ENCODE data around the gene TDRD12. TPM values are rescaled to one million over a fixed set of nuclear protein-coding genes. Genes with fewer than 3 reads are reported as not detected.

The TDRD12 gene
- total RNA-seq, 1 experiment from 2014 or later = 1.3 TPM

GRCh38 chr19:32862173-32862572 lies 142.6 kb downstream of the TDRD12 start:
- CTCF ChIA-PET = no interaction called here

More at GRCh38 chr19:32862173-32862572, 142.6 kb downstream of the TDRD12 start:
- no peak overlapping the region for H3K4me3 Mint-ChIP-seq
- no peaks in the 10 kb centered on the region for H3K9me3 Mint-ChIP-seq
- ATAC-seq = no peak
- TF ChIP-seq GRHL2 (CRISPR knock-in tag; IDR thresholded peaks at IDR 0.05; ENCODE audit: insufficient replicate concordance, severe bottlenecking) (no peak), ZNF416 (CRISPR knock-in tag; IDR thresholded peaks at IDR 0.05) (no peak), SOX15 (CRISPR knock-in tag; IDR thresholded peaks at IDR 0.05) (no peak), KAT7 (CRISPR knock-in tag; IDR thresholded peaks at IDR 0.05; ENCODE audit: borderline replicate concordance) (no peak), JAZF1 (CRISPR knock-in tag; IDR thresholded peaks at IDR 0.05) (no peak), ZSCAN18 (CRISPR knock-in tag; IDR thresholded peaks at IDR 0.05) (no peak), ZBTB21 (CRISPR knock-in tag; IDR thresholded peaks at IDR 0.05; ENCODE audit: borderline replicate concordance) (no peak), ZNF423 (CRISPR knock-in tag; IDR thresholded peaks at IDR 0.05) (no peak), GTF2I (CRISPR knock-in tag; conservative IDR thresholded peaks at IDR 0.05) (no peak), NR3C1 (CRISPR knock-in tag; conservative IDR thresholded peaks at IDR 0.05; ENCODE audit: low read depth) (no peak), ERG (CRISPR knock-in tag; IDR thresholded peaks at IDR 0.05) (no peak), ARID4B (CRISPR knock-in tag; IDR thresholded peaks at IDR 0.05; ENCODE audit: borderline replicate concordance) (no peak), JUN (CRISPR knock-in tag; IDR thresholded peaks at IDR 0.05) (no peak), RORB (CRISPR knock-in tag; IDR thresholded peaks at IDR 0.05) (no peak)
- TF ChIP-seq, protein P1, sequence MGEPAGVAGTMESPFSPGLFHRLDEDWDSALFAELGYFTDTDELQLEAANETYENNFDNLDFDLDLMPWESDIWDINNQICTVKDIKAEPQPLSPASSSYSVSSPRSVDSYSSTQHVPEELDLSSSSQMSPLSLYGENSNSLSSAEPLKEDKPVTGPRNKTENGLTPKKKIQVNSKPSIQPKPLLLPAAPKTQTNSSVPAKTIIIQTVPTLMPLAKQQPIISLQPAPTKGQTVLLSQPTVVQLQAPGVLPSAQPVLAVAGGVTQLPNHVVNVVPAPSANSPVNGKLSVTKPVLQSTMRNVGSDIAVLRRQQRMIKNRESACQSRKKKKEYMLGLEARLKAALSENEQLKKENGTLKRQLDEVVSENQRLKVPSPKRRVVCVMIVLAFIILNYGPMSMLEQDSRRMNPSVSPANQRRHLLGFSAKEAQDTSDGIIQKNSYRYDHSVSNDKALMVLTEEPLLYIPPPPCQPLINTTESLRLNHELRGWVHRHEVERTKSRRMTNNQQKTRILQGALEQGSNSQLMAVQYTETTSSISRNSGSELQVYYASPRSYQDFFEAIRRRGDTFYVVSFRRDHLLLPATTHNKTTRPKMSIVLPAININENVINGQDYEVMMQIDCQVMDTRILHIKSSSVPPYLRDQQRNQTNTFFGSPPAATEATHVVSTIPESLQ (CRISPR knock-in tag; IDR thresholded peaks at IDR 0.05) = no peak
- TF ChIP-seq, protein P2, sequence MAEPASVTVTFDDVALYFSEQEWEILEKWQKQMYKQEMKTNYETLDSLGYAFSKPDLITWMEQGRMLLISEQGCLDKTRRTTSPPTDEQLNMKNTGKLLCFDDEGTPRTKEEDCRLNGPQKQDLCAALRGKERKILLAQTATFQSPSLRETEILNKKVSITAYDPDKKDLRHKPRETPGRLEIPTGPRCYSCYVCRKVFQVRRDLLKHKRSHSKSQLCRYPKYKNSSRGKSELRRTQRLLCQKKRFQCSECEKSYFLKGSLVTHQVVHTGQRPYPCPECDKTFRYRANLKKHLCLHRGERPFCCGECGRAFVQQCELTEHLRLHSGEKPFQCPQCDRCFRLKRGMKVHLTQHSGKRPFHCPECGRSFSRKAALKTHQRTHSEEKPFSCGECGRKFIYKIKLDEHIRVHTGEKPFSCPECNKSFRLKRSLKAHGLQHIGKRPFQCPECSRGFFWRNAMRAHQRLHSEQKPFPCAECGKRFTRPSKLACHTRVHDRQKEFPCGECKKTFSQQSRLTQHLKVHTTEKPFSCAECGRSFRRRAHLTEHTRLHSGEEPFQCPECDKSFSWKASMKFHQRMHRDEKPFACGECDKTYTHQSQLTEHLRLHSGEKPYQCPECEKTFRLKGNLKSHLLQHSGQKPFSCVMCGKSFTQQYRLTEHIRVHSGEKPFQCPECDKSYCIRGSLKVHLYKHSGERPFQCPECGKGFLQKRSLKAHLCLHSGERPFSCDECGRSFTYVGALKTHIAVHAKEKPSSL (CRISPR knock-in tag; conservative IDR thresholded peaks at IDR 0.05) = no peak
- TF ChIP-seq, protein P3, sequence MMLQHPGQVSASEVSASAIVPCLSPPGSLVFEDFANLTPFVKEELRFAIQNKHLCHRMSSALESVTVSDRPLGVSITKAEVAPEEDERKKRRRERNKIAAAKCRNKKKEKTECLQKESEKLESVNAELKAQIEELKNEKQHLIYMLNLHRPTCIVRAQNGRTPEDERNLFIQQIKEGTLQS (CRISPR knock-in tag; conservative IDR thresholded peaks at IDR 0.05) = no peak
- TF ChIP-seq, protein P4, sequence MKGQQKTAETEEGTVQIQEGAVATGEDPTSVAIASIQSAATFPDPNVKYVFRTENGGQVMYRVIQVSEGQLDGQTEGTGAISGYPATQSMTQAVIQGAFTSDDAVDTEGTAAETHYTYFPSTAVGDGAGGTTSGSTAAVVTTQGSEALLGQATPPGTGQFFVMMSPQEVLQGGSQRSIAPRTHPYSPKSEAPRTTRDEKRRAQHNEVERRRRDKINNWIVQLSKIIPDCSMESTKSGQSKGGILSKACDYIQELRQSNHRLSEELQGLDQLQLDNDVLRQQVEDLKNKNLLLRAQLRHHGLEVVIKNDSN (CRISPR knock-in tag; IDR thresholded peaks at IDR 0.05) = no peak
- TF ChIP-seq, protein P5, sequence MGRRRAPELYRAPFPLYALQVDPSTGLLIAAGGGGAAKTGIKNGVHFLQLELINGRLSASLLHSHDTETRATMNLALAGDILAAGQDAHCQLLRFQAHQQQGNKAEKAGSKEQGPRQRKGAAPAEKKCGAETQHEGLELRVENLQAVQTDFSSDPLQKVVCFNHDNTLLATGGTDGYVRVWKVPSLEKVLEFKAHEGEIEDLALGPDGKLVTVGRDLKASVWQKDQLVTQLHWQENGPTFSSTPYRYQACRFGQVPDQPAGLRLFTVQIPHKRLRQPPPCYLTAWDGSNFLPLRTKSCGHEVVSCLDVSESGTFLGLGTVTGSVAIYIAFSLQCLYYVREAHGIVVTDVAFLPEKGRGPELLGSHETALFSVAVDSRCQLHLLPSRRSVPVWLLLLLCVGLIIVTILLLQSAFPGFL (CRISPR knock-in tag; IDR thresholded peaks at IDR 0.05; ENCODE audit: borderline replicate concordance) = no peak
- TF ChIP-seq, protein P6, sequence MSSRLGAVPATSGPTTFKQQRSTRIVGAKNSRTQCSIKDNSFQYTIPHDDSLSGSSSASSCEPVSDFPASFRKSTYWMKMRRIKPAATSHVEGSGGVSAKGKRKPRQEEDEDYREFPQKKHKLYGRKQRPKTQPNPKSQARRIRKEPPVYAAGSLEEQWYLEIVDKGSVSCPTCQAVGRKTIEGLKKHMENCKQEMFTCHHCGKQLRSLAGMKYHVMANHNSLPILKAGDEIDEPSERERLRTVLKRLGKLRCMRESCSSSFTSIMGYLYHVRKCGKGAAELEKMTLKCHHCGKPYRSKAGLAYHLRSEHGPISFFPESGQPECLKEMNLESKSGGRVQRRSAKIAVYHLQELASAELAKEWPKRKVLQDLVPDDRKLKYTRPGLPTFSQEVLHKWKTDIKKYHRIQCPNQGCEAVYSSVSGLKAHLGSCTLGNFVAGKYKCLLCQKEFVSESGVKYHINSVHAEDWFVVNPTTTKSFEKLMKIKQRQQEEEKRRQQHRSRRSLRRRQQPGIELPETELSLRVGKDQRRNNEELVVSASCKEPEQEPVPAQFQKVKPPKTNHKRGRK (CRISPR knock-in tag; IDR thresholded peaks at IDR 0.05; ENCODE audit: borderline replicate concordance) = no peak
- H3K27ac Mint-ChIP-seq = no peak overlapping the region
- no peaks in the 10 kb centered on the region for H3K4me1 Mint-ChIP-seq
- POLR2A ChIA-PET = no interaction called here
- H3K36me3 Mint-ChIP-seq = no peaks in the 10 kb centered on the region
- DNase-seq (ENCODE audit: low spot score) = no peak
- no peaks in the 10 kb centered on the region for H3K27me3 Mint-ChIP-seq (ENCODE audit: low read depth)
